Activated naive CD4-positive, alpha-beta T cell (primary cell): ENCODE results near the gene XK.
A peak's percentile ranks its signal among the peaks of the same experiment; 100 is the strongest.
"Not testable (repeated sequence)": the region's sequence is repeated elsewhere in the genome, so short reads cannot be mapped to it uniquely, and the experiment has no call there.

Experiments
- DNase-seq, 4 experiments: peaks; one replicate each; lab custom pipeline; 2025; lab: John Stamatoyannopoulos, UW

The XK gene, protein sequence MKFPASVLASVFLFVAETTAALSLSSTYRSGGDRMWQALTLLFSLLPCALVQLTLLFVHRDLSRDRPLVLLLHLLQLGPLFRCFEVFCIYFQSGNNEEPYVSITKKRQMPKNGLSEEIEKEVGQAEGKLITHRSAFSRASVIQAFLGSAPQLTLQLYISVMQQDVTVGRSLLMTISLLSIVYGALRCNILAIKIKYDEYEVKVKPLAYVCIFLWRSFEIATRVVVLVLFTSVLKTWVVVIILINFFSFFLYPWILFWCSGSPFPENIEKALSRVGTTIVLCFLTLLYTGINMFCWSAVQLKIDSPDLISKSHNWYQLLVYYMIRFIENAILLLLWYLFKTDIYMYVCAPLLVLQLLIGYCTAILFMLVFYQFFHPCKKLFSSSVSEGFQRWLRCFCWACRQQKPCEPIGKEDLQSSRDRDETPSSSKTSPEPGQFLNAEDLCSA

DNA sequence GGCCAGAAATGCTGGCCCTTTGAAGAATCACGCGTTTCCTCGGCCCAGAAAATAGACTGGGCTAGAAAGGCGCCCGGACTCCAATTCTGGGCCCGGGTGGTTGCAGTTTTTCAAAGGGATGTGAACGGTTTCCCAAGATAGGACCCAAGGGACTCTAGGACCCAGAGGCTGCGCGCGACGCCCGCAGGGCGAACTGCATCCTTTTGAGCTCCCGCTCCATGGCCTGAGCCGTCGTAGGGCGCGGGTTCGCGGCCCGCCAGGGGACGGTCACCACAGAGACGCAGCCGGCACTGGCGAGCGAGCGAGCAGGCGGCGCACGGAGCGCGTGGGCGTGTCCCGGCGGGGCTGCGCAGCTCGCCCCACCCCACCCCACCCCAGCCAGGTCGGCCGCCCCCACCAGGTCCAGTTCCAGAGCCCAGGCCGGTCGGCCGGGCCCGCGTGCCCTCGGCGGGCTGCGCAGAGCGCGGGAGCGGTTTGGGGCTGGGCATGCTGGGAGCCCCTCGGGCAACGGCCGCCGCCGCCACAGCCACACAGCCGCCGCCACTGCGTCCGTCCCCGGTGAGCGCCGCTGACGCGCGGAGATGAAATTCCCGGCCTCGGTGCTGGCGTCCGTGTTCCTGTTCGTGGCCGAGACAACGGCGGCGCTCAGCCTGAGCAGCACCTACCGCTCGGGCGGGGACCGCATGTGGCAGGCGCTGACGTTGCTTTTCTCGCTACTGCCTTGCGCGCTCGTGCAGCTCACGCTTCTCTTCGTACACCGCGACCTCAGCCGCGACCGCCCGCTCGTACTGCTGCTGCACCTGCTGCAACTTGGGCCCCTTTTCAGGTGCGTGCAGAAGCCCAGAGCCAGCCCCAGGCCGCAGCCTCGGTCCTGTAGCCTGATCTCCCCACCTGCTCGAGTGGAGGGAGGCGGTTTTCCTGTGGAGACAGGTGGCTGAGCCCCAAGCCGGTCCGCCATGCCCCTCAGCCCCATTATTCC lies at the start of gene XK:
XK (plus strand) TSS at position 411 of the 979 bp plus-strand sequence; CDS start at position 582, 171 bp downstream.
- DNase-seq, result peak in 1 of 4 experiments; percentile 5

DNA sequence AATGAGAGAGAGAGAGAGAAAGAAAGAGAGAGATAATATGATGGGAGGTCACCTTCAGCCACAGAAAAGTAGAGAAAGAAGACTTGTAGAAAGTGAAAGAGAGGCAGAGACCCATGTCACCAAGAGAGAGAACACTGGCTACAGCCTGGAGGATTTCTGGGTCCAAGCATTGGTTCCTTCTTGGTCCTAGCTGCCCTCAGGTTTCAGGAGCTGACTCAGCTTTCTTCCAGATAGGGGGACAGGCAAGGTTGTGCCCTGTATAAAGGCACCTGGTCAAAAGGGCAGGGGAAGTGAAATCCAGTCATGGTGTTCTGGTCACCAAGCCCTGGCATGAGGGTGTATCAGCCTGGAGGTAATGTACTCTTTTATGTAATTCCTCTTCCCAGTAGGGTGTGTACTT lies 47.5 kb upstream of the XK start:
- DNase-seq, result no peak

DNA sequence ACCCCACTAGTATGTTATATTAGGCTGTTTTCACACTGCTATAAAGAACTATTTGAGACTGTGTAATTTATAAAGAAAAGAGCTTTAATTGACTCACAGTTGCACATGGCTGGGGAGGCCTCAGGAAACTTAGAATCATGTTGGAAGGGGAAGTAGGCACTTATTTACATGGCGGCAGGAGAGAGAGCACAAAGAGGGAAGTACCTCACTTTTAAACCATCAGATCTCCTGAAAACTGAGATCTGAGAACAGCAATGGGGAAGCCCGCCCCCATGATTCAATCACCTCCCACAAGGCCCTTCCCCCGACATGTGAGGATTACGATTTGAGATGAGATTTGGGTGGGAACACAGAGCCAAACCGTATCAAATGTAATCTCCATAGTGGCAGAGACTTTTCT lies 45.4 kb upstream of the XK start:
- DNase-seq, result no peak

DNA sequence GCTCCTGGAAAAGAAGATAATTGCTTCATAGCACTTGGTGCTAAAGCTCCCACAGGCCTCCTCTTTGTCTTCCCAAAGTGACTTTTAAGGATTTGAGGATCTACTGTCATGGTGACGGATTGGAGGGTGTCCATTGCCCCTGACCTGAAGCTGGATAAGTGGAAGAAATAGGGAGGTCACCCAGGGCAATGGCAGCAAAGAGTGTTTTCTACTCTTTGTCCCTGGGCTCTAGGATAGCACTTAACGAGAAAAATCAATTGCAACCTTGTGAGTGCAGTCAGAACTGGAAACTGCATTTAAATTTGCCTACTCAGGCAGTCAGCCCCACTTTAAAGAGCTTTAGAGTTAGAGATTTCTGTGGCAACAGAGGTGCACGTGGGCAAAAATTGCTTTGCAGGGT lies 43.7 kb upstream of the XK start:
- no peak for DNase-seq

DNA sequence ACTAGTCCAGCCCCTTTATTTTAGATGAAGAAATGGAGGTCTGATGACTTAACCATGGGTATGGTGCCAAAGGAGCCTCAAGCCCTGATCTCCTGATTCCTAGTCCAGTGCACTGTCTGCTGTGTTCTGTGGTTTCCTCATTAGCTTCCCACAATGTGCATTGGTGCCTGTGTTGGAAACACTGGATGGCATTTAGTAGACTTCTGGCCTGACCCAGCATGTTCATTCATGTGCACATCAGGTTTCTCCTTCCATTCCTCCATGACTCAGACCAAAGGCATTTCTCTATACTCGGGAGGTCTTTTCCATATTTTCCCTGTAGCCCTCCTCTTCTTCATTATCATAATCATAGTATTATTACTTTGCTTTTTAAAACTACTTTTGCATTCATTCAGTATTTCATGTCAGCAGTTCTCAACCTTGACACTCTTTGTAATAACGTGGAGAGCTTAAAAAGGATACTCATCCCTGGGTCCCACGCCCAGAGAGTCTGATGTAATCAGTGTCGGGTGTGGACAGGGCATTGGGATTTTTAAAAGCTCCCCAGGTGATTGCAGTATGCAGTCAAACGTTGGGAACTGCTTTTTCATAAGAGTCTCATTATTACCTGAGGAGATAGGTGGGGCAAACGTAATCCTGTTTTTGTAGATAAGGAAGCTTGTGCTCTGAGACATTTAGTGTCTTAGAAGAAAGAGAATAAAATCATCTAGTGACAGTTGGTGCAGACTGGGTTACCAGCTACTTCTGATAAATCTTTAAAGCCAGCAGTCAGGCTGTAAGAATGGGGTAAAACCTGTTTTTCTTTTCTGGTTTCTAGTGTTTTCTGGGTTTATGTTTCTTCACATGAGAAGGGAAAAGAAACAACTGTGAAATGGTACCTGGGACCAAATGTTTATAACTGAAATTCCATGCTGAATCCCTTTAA lies 40.9 kb upstream of the XK start:
- DNase-seq, result no peak

DNA sequence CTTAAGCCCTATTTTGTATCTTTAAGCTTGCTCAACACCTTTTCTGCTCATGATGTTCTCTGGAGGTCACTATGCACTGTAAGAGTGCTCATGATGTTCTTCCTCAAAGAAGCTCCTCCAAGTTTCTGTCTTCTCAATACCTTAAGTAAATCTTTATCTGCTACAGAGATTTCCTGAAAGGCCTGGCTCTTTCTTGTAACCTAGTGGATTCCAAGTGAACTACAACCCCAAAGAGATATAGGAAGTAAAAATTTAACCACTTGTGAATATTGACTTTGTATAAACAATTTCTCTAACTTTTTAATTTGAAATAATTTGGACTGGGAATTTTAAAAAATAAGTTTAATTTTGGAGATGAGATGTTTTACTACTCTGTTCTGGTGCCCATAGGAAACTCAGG lies 39.3 kb upstream of the XK start:
- no peak for DNase-seq

DNA sequence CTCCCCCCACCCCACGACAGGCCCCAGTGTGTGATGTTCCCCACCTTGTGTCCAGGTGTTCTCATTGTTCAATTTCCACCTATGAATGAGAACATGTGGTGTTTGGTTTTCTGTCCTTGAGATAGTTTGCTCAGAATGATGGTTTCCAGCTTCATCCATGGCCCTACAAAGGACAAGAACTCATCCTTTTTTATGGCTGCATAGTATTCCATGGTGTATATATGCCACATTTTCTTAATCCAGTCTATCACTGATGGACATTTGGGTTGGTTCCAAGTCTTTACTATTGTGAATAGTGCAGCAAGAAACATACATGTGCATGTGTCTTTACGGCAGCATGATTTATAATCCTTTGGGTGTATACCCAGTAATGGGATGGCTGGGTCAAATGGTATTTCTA lies 34.7 kb upstream of the XK start:
- not testable (repeated sequence) for DNase-seq

DNA sequence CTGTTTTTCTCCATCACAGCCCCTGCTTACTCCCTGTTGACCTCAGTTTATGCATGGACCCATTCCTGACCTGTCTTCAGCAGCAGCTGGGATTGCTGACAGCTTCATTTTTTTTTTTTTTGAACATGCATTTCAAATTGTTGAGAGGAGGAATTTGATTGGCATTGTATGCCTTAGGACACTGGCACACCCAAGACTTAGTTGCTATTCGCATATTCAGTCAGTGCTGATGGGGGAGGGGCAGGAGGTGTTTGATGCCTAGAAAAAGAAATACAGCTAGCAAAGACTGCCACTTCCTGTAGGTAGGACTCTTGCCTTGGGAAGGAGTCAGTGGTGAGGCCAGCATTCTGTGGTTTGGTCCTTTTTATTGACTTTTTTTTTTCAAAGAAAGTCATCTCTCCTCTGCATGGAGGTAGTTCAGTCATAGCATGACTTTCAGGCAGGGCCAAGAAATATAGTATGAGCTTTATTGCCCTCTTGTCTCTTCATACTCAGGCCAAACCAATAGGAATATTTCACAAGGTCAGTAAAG lies 33.6 kb upstream of the XK start:
- DNase-seq, result no peak

DNA sequence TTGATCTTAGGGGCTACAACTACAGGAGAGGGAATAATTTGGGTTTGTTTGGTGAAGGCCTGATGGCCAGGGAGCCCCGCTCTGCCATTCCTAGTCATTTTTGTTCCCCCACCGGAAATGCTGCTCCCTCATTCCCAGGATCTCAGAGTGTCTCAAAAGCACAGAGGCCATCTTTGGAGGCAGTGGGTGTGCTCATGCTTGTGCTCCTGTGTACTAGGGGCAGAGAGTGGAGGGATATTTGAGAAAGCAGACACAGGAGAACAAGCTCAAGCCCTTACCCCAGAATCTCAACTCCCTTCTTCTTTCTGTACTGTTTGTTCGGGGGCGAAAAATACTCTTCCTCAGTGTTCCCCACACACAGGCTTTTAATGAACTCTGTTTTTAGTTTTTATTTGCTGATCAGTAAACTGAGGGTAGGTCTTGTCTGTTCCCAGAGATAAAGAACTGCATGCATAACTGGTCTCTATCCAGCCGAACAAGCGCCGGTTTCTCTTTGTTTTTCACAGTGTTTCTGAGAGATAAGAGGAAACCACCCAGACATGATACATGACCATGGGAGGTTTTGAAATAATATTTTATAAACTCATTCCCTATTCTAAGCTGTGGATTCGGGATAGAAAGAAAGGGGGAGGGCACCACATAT lies 32.9 kb upstream of the XK start:
- DNase-seq, result no peak

DNA sequence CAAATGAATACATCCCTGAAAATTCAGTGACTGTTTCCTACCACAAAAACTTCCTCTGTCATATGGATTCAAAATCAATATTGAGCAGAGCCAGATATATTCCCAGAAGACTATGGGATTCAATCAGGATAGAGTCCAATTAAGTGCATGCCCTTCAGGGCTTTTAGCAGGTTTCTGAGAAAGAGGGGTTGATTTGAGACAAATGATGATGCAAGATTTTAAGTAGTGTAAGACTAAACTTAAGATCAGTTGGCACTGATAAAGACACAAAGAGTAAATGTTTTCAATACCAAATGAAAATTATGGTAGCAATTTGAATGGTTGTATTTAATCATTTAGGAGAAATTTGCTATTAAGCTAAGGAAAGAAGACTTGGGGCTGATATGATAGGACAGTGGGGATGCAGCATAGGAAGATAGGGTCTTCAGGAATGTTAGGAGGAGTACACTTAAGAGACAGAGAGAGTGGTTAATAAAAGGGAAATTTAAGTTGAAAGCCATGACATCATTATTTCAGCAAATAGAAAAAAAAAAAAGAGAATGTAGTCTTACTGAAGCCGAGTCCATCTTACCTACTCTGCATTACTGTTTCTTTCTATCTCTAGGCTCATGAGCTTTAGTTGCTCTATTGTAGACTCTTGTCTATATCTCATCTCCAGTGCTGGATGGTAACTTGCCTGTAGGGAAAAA lies 32.0 kb upstream of the XK start:
- no peak for DNase-seq

DNA sequence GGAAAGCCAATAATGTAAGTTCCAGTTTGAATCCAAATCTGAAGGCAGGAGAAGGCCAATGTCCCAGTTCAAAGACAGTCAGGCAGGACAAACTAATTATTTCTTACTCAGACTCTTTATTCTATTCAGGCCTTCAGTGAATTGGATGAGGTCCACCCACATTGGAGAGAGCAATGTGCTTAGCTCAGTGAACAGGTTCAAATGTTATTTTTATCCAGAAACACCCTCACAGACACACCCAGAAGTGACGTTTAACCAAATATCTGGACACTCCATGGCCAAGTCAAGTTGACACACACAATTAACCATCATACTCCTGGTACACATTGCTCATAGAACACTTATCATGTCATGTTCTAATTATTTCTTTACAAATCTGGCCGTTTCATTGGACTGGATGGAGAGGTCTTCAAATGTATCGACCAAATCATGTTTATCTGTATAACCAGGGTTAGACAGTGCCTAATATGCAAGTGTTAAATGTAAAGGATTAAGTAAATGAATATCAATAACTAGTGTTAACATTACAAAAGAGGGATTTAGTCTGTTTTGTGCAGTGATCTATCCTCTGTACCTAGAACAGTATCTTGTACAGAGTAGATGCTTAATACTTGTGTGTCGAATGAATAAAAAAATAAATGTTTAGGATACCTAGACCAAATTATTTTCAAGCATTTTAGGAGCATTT lies 27.1 kb upstream of the XK start:
- DNase-seq, result no peak

DNA sequence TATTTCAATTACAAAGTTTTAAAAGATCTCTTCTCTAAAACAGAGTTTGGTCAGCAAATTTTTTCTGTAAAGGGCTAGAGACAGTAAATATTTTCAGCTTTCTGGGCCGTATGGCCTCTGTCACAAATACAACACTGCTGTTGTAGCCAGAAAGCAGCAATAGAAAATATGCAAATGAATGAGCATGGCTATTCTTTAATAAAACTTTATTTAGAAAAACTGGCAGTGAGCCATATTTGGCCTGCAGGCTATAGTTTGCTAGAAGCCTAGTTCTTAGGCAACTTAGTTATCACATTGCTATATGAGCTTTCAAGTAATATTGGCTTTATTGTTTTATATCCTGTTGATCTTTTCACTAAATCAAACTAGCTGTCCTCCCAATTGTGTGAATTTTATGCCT lies 26.5 kb upstream of the XK start:
- DNase-seq, result no peak

DNA sequence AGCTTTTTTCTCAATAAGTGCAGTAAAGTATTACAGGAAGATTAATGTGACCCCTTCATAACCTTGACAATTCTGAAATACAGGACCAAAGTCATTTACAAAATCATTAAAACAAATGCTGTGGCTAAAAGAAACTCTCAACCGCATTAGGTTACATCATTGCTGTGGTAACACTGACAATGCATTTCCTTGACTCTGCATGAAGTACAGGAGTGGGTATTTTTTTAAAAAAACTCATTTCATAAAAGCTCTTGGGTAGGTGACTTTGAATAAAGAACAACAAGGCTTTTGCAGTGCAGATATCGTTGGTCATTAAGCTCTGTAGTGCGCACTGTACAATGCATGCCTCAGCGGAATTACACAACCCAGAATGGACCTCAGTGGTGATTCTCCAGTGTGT lies 23.4 kb upstream of the XK start:
- DNase-seq, result no peak

DNA sequence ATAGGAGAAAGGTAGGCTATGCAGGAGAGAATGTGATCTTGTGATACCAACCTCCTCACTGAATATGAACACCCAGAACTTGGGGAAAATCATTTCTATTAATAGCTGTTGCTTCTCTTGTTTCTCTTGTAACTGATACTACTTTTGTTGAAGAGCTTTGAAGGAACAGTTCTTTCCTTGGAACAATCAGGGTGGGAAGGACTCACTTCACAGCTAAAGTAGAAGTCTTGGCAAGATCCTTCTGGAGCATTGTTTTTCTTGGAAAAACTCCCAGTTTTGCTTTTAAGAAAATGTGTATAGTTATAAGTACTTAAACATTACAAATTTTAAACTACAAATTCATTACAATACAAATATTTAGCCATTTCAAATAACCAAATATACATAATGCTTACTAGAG lies 19.1 kb upstream of the XK start:
- DNase-seq, result no peak

DNA sequence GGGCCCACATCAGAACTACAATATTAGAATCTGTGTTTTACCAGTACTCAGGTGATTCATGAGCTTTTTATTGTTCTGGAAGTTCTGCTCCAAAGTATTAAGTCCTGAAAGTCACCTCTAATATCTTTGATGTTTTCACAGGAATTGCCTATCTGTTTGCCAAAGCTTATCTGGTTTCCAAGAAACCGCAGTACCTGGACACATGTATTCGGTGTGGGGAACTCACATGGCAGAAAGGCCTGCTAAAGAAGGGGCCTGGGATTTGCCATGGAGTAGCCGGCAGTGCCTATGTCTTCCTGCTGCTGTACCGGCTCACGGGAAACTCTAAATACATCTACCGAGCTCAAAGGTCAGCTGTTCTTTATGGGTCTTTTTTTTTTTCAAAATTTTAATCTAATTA lies 18.4 kb upstream of the XK start:
- DNase-seq, result no peak

DNA sequence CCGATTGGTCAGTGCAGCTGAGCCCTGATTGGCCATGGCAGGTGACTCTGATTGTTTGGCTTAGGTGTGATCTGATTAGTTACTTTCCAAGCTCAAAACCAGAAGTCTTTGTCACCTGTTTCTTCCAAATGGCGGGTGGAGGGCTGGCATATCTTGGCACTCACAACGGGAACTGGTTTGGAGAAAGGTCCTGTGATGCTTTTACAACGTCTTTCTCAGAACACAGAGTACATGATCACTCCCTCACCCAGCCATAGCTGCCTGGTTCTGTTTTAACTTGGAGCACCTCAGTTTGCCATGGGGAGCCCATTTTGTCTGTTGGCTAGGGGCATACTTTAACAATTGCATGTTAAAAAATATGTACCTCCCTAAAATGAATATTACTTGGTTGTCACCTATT lies 13.0 kb upstream of the XK start:
- DNase-seq, result no peak

DNA sequence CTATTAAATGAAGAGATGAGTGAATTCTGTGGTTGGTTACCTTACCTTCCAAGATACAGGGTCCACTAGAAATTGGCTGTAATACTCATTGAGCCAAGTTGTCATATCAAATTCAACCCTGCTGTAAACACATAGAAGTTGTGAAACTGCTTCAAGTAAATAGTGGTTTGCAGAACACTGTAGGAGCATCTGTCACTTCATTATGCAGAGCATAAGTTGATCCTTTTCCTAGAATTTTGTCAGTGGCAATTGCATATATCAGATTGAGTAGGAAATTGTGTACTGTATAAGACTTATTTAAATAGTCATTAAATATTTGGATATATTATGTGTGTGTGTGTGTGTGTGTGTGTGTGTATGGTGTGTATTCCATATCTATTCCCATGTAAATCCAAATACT lies 8.8 kb upstream of the XK start:
- no peak for DNase-seq

DNA sequence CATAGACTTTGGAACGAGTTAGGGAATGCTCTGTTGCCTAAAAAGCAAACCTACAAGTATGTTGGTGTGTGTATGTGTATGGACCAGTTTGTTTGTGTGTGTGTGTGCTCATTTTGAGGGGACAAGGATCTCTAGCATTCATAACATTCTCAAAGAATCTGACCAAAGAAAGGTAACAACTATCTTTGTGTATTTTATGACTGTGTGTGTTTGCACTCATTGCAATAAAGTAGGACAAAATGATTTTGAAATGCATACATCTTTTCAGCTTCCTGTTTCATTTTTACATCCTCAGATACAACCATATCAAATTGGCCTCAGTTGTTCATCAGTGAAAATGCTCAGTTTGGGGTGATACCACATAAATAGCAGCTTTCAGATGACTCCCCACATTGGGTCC lies 8.3 kb upstream of the XK start:
- no peak for DNase-seq

DNA sequence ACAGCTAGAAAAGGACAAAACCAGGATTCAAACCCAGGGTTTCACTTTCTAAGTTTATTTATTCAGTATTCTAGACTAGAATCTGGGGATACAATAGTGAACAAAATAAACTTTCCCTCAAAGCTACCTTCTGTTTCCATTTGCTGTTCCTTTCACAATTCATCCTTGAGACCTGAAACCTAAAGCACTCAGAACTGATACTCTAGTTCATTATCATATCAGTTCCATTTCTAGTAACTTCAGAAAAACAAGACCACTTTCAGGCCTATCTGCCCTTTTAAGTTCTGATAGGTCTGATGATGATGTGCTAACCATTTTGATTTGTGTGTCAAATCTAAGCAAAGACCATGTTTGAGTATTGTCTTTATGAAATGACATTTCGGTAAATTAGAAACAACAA lies 7.8 kb upstream of the XK start:
- no peak for DNase-seq

DNA sequence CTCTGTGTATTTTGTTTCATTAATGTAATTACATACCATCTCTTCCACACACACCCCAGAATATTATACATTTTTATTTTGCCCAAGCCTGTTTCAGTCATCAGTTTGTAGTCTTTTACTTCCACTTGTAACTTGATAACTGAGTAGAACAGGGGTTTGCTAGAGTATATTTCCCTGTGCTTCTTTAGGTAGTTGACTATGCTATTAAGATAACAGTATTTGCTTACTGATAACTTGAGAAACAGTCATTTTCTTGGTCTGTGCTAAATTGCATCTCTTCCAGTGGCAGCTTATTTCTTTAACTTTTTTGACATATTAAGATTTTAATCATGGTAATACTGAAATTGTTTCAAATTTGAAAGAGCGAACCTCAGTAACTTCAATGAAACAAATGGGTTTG lies 7.0 kb upstream of the XK start:
- no peak for DNase-seq
